HFF-Myc (cell line): Measurements from ENCODE around the gene PDE3B.
A peak's percentile ranks its signal among the peaks of the same experiment; 100 is the strongest.
"Not testable (repeated sequence)": the region's sequence is repeated elsewhere in the genome, so short reads cannot be mapped to it uniquely, and the experiment has no call there.

ENCODE experiments used
- DNase-seq: peaks from one replicate; pipeline ENCODE4 v3.0.0-alpha.2; 2011; ENCODE audit warnings: low read depth; ENCODE audit errors: extremely low read depth
- H3K4me3 ChIP-seq: replicated peaks from 2 replicates; pipeline ENCODE4 v1.5.1; 2011; ENCODE audit warnings: low read depth, mild to moderate bottlenecking, control low read depth, low read length
- TF ChIP-seq, protein P1 (sequence below): IDR thresholded peaks from 2 replicates; pipeline ENCODE4 v1.5.1; 2012; ENCODE audit warnings: mild to moderate bottlenecking, low read depth, low read length, control low read depth; ENCODE audit errors: missing control alignments

Gene PDE3B

DNA sequence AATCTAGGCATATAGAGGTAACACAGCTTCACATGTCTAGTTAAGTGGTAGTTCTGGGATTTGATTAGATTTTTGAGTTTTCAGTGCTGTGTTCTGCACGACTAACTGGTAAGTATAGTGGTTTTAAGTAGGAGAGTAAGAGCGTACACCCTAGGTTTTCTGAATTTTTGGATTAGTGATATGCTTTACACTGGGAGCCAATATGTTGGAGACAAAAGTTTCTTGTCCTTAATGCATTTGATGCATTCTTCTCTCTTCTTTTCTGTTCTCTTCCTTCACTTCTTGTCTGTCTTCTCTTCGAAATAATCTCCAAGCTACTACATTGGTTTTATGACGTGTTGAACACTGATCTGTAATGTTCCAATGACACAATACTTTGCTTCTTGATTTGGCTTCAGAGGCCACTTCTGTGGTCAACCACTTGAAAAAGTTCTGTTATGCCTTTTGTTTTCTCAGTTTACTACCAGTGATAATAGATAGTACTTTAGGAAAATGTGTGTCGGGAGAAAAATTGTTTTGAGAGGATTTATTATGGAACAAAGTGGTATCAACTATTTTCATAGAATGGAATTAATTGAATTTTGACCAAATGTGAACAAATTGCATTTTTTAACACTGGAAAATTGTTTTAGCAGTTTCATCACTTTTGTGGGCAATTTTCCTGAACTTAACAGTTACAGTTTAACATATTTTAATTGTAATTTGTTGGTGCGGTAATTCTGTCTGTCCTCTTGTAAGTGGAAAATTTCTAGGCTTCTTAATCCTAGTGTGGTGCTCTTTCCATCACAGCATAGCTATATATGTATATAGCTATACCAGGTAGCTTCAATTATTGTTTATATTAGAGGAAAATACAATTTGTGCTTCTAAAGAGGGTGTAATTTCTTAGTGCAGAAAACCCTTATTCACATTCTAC, 2.6 kb downstream of the PDE3B start:
- TF ChIP-seq, protein P1, sequence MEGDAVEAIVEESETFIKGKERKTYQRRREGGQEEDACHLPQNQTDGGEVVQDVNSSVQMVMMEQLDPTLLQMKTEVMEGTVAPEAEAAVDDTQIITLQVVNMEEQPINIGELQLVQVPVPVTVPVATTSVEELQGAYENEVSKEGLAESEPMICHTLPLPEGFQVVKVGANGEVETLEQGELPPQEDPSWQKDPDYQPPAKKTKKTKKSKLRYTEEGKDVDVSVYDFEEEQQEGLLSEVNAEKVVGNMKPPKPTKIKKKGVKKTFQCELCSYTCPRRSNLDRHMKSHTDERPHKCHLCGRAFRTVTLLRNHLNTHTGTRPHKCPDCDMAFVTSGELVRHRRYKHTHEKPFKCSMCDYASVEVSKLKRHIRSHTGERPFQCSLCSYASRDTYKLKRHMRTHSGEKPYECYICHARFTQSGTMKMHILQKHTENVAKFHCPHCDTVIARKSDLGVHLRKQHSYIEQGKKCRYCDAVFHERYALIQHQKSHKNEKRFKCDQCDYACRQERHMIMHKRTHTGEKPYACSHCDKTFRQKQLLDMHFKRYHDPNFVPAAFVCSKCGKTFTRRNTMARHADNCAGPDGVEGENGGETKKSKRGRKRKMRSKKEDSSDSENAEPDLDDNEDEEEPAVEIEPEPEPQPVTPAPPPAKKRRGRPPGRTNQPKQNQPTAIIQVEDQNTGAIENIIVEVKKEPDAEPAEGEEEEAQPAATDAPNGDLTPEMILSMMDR, result no peak
- DNase-seq, result no peak
- H3K4me3 ChIP-seq, result peak overlapping the region; percentile 94

GRCh38 chr11:14650064-14650463, 6.5 kb downstream of the PDE3B start:
- no peak for DNase-seq
- H3K4me3 ChIP-seq, result no peak overlapping the region
- TF ChIP-seq, protein P1, result no peak

- TF ChIP-seq, protein P1, result no peak
- no peak overlapping the region for H3K4me3 ChIP-seq
- DNase-seq, result no peak
Observed at GRCh38 chr11:14653090-14653489, 9.5 kb downstream of the PDE3B start.

DNA sequence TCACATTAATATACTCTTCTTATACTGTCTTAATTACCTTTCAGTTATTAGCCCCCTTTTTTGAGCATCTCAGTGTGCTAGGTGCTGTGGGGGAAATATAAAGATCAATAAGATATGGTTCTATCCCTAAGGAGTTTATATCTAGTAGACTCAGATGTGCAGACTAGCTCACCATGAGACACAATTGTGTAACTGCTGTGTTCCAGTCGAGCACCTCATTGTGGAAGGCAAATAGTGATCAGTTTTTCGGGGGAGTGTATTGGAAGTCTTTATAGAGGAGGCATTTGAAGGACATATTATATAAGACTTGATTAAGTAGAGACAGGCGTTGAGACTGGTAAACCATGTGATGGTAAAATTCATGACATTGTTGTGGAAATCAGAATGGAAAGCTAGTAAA, 11.8 kb downstream of the PDE3B start:
- TF ChIP-seq, protein P1, result no peak
- no peak for DNase-seq
- H3K4me3 ChIP-seq, result no peak overlapping the region

DNA sequence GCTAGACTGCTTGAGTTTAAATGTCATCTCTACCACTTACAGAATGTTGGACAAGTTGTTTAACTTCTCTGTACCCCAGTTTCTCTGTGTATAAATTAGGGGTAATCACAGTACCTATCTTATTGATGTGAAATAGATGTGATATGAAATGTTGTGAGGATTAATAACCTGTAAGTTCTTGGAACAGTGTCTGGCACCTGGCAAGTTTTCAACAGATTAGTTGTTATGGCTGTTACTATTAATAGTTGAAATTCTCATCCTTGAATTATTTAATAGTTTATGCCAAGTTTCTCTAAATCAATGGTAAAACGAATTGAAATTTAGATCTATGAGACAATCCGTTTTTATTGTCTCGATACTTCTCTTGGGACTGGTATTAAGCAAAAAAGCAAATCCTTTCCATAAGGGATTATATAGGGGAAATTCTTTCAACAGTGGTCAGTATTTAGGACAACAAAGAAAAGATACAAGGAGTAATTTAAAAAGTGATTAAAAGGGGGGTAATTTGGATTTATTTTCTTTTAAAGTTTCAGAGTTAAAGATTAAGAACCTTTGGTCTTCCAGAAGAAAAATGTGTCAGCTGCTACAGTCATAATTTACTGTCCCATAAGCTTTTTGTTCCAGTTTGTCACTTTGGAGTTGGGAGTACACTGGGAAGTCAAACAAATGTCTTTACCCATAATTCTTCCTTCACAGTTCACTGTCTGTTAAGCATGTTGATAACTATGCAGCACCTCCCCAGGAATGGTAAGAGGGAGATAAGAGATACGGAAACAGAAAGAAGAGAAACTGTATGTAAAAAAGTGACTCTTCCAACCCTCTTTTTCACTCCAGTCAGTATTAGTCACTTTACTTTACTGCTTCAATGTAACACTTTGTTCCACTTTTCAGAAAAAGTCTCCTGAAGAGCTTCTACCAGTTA, 13.2 kb downstream of the PDE3B start:
- TF ChIP-seq, protein P1, result no peak
- no peak for DNase-seq
- no peak overlapping the region for H3K4me3 ChIP-seq

DNA sequence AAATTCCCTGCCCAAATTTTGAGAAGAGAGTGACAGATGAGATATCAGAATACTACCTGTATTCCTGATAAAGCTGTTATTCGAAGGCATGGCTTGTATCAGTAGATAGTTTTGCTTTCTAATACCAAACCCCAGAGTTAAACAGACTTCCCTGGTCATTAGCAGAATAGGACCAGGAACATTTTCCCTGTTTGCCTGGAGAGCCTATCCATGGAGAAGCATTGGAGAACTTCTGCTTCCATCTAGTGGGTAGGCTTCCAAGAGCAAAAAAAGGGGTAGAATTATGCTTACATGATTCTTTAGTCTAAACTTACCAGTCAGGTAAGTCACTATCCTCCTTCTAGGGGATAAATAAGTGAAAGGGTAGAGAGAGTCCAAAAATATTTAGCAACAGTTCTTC, 14.2 kb downstream of the PDE3B start:
- TF ChIP-seq, protein P1, result no peak
- no peak for DNase-seq
- H3K4me3 ChIP-seq, result no peak overlapping the region

DNA sequence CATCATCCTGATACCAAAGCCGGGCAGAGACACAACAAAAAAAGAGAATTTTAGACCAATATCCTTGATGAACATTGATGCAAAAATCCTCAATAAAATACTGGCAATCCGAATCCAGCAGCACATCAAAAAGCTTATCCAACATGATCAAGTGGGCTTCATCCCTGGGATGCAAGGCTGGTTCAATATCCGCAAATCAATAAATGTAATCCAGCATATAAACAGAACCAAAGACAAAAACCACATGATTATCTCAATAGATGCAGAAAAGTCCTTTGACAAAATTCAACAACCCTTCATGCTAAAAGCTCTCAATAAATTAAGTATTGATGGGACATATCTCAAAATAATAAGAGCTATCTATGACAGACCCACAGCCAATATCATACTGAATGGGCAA, 21.3 kb downstream of the PDE3B start:
- H3K4me3 ChIP-seq, DNase-seq: not testable (repeated sequence)

DNA sequence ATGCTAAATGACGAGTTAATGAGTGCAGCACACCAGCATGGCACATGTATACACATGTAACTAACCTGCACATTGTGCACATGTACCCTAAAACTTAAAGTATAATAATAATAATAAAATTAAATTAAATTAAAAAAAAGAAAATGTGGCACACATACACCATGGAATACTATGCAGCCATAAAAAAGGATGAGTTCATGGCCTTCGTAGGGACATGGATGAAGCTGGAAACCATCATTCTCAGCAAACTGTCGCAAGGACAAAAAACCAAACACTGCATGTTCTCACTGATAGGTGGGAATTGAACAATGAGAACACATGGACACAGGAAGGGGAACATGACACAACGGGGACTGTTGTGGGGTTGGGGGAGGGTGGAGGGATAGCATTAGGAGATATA, 23.7 kb downstream of the PDE3B start:
- H3K4me3 ChIP-seq, DNase-seq: not testable (repeated sequence)
